HG02852 (cell line): ENCODE data around the gene FAM89B.

ENCODE experiments used
- ATAC-seq: cut with Tn5 transposase; IDR thresholded peaks from one replicate; pipeline ENCODE4 v1.9.1; 2021; ENCODE audit warnings: mild to moderate bottlenecking, moderate library complexity; ENCODE audit not compliant: unreplicated experiment

The FAM89B gene

DNA sequence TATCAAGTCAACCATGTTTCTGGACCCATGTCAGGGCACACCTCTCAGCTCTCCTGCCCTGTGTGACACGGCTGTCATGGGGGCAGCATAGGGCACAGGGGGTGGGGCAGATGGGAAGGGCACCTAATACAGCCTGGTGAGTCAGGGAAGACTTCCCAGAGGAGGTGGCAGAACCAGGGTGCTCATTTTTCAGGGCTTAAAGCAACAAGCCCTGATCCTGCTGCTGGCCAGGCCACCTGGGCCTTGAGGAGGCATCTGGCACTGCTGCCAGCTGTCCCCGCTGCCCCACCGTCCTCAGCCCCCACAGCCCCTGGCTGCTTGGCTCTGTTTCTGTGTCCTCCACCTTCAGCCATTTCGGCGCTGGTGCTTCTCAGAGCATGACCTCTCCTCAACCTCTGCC lies 37.3 kb downstream of the FAM89B start:
- no peak for ATAC-seq

DNA sequence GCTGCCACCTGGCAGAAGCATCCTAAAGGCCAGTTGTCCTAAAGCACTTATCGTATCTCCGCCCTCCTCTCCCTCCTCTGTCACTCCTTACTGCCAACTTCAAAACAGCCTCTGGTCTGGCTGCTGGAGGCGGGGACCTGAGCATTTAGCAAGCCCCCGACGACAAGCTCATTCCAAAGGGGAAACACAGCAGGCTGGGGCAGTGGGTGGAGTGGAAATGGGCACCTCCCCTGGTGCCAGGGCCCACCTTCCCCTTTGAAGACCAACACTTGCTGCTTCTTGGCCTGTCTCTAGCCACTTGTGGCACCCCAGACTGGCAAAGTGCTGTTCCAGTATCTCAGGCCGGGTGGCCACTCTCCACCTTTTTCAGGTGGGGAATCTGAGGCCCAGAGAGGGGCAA lies 38.1 kb downstream of the FAM89B start:
- ATAC-seq = no peak

DNA sequence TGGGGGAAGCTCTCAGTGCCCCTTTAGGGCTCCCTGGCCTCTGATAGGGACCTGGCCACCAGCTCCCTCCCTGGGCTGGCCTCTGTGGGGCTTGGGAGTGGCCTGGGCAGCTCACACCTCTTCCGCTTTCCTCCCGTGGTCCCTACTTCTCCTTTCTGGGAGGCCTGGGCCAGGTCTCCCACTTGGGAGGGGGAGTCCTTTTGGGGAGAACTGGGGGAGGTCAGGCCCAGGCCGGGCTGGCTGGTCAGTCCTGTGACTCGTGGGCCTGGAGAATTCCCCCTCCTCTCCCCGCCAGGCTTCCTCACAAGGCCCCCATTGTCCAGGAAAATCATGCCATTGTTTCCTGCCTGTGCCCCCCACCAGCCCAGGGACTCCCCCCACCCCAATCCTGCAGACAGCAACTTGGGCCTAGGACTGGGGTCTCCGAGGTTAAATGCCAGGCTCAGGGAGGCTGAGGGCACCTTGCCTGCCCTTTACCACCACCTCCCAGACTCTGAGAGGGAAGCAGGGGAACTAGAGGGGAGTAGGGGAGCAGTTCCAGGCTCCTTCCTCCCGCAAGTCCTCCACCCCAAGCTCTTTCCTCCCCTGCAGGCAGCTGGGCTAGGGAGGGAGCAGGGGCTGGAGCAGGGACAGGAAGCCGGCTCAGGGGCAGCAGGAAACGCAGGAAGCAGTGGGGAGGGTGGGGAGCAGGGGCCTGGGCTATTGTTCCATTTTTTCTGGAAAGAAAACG lies 38.9 kb downstream of the FAM89B start:
- no peak for ATAC-seq

DNA sequence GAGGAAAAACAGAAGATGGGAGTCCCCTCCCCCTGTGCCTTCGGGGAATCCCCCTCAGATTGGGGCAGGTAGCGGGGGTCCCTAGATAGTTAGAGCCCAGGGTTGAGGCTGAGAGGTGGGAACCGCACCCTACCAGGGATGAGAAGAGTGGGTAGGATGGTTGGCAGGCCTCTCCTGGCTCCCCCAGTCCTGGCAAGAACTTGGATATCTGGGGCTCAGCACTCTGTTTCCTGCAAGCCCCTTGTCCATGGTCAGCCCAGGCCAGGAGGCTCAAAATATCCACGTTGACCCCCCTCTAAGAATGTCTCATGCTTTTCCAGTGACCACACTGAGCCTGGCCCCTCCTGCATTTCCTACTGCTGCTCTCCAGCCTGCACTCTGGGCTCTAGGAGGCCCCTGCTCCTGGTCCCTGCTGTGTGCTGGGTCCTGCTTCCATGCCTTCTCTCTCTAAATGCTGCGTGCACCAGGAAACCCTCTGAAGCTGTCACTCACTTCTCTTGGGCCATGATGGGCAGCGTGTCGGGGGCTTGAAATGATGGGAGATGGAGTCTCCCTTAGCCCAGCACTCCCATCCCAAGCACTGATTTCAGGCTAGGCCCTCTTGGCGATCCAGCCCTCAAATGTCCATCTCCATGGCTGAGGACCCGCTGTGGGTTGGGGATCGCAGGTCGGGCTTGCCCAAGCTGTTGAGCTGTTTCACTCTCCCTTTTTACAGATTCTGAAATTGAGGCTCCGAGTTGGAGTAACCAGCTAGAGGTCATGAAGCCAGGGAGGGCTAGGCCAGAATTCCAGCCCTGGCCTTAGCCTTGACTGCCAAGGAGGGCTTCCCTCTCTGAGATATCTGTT lies 39.6 kb downstream of the FAM89B start:
- no peak for ATAC-seq

DNA sequence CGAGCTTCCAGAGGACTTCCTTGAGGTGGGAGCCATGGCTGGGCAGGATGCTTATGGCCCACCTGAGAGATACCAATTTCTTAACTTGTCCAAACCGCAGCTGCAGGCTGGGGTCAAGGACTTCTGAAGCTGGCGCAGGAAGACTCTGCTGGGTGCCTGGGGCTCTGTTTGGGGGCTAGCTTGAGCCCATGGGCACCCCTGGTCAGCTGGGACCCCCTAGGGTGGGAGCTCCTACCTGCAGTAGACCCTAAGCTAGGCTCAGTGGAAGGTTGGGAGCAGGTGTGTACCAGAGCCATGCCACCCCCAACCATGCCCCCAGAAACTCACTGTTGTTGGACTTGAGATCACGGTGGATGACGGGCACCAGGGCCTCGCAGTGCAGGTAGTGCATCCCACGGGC lies 40.4 kb downstream of the FAM89B start:
- ATAC-seq = no peak

DNA sequence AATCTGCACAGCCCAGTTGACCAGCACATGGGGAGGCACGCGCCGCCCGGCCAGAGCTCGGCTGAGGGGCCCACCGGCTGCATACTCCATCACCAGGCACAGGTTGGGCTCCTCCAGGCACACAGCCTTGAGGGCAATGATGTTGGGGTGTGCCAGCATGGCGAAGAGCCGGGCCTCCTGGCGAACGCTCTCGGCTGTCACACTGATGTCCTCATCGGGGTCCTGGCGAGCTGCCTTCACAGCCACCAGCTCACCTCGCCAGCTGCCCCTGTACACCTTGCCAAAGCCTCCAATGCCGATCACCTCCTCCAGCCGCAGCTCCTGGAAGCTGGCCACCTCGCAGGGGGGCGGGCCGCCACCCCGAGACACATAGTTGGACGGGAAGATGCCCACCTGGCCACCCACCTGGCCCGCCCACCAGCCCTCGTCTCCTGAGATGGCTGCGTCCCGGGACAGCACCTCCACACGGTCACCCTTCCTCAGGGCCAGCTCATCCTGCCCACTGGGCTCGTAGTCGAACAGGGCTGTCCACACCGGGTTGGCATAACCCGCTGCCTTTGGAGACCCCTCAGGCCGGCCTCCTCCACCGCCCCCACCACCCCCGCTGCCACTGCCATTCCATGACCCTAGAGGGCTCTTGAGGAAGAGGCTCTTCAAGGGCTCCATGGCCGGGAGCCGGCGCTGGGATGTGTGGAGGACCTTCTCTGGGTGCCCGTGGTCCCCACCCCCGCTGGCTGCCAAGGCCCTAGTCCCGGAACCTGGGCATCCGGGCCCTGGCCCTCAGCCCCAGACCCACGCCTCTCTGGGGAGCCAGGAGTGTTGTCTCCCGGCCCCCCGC lies 41.0 kb downstream of the FAM89B start:
- ATAC-seq = no peak

DNA sequence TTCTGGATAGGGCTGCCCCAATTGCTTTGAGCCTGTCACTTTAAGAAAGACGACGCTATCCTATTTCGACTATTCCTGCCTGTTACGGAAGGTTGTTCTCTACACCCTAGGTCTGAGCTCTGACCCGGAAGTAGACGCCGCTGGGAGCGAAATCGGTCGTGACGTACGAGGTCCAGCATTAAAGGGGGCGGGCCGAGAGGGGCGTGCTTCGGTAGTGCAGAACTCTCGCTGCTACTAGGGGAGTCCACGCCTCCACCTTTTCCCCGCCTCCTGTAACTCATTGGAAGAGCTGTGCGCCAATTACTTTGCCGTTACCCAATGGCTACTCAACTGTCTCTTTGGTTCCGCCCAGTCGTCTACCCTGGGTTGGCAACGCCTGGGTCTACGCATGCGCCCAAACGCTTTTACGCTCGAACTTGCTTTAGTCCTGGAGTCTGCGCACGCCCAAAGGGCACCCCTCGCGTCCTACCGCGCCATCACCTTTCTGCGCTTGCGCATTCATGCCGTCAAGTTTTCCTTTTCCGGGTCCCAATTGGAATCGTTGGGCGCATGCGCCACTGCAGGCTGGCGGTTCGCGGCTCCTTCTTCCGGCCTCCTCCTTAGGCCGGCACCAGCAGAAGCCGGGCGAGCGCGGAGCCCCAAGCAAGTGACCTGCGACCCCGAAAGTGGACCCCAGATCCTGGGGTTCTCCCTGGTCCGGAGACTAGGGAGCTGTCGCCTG lies 43.1 kb downstream of the FAM89B start, which contains the start of gene PCNX3:
Gene PCNX3, plus strand, starts transcription at position 548 of the 721 bp plus-strand sequence. CDS start 536 bp downstream, outside the sequence.
- ATAC-seq = peak; percentile 81

DNA sequence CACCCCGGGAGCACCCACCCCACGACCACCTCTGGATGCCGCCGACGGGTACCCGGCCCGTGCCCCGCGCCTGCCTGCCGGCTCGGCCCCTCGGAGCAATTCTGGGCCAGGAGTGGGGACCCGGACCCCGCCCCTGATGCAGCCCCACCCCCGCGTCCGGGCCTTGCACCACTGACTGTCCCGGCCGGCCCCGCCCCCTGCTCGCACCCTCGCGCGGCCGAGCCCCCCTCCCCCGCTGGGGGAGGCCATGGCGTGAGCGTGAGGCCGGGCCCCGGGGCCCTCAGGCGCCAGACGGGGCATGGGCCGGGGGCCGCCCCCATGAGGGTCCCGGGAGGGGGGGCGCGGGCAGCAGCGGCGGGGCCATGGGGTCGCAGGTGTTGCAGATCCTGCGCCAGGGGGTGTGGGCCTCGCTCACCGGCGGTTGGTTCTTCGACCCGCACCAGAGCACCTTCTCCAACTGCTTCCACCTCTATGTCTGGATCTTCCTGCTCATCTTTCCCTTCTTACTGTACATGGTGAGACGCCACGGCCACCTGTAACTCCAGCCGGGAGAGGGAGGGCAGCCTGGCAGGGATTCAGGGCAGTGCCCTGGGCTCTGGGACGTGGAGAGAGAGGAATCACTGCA lies 43.7 kb downstream of the FAM89B start:
- ATAC-seq = peak; percentile 0

DNA sequence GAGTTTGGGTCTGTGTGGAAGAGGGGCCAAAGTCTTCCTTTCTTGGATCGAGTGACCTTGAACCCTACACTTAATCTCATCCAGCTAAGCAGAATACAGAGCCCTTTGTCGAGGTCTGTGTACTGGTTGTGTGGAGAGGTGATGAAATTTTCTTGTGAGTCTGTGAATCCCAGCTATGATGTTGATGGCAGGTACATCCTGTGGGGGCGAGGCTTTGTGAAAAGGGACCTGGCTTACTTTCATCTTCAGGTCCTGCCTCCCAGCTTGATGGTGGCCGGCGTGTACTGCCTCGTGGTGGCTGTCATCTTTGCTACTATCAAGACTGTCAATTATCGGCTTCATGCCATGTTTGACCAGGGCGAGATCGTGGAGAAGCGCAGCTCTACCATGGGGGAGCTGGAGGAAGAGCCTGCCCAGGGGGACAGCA lies 44.2 kb downstream of the FAM89B start:
- no peak for ATAC-seq

DNA sequence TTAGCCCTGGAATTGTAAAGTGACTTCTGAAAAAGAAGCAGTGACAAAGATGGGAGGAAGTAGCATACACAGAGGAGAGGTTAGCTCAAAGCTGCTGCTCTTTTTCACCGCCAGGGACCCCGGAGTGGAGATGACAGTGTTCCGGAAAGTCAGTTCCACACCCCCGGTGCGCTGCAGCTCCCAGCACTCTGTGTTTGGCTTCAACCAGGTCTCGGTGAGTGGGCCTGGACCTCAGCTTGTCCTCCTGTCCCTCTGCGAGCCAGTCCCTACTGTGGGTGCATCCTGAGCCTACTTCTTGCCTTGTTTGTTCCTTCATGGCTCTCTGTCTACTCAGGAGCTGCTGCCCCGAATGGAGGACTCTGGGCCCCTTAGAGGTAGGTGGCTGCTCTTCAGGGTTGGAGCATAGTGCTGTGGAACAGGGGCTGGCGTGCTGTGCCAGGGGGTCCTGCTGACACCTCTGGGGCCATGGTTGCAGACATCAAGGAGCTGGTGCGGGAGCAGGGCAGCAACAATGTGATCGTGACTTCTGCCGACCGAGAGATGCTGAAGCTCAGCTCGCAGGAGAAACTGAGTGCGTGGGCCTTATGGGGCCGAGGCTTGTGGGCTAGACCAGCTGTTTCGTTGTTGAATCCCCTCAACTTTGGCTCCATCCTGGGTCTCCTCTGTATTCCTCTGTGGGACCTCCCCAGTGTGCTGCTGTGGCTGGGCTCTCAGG lies 45.0 kb downstream of the FAM89B start:
- ATAC-seq = no peak

DNA sequence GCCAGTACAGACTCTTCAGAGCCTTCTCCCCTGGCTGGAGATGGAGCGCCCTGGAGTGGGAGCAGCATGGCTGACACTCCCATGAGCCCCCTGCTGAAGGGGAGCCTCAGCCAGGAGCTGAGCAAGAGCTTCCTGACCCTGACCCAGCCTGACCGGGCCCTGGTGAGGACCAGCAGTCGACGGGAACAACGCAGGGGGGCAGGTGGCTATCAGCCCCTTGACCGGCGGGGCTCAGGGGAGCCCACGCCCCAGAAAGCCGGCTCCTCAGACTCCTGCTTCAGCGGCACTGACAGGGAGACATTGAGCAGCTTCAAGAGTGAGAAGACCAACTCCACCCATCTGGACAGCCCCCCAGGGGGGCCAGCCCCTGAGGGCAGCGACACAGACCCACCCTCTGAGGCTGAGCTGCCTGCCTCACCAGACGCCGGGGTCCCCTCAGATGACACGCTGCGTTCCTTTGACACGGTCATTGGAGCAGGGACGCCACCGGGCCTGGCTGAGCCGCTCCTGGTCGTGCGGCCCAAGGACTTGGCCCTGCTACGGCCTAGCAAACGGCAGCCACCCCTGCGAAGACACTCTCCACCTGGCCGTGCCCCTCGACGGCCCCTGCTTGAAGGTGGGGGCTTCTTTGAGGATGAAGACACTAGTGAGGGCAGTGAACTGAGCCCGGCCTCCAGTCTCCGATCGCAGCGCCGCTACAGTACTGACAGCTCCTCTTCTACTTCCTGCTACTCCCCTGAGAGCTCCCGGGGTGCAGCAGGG lies 45.8 kb downstream of the FAM89B start:
- no peak for ATAC-seq

DNA sequence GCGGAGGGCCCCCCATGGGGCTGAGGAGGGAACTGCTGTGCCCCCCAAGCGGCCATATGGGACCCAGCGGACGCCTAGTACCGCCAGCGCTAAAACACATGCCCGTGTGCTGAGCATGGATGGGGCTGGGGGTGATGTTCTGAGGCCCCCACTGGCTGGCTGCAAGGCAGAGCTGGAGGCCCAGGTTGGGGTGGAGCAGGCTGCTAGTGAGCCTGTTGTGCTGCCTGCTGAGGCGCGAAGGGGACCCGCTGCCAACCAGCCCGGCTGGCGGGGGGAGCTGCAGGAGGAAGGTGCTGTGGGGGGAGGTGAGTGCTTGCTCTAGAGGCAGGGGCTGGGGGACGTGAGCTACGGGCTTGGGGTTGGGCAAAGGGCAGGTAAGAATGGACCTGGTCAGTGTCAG lies 46.4 kb downstream of the FAM89B start:
- no peak for ATAC-seq

DNA sequence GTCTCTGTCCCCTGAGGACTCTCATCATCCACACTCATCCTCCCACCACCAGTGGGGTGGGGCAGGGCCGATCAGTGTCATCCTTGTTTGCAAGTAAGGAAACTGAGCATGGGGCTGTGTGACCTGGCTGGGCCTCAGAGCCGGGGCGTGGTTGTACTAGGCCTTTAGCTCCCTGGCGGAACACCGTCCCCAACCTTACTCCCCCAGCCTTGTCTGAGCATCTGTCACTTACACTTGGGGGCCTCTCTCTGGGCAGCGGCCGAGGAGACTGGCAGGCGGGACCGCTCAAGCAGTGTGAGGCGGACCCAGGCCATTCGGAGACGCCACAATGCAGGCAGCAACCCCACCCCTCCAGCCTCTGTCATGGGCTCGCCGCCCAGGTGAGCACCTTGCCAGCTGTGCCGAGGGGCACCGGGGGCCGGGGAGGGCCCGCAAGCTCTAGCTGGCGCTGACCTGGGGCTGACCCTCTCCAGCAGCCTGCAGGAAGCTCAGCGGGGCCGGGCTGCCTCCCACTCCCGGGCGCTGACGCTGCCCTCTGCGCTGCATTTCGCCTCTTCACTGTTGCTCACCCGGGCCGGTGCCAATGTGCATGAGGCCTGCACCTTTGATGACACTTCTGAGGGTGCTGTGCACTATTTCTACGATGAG lies 47.1 kb downstream of the FAM89B start:
- ATAC-seq = no peak

DNA sequence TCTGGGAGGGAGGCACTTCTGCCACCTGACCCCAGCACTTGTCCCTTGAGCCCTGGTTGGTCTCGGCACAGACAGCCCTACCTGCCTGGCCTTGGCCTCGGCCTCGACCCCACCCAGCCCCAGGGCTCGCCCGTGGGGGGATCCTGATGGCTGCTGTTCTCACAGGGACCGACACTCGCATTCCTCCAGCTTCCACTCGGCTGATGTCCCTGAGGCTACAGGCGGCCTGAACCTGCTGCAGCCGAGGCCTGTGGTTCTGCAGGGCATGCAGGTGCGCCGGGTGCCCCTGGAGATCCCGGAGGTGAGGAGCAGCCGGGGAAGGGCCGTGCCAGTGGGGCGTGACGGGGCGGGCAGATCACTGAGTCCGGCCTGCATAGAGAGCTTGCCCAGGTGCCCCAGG lies 48.3 kb downstream of the FAM89B start:
- no peak for ATAC-seq

DNA sequence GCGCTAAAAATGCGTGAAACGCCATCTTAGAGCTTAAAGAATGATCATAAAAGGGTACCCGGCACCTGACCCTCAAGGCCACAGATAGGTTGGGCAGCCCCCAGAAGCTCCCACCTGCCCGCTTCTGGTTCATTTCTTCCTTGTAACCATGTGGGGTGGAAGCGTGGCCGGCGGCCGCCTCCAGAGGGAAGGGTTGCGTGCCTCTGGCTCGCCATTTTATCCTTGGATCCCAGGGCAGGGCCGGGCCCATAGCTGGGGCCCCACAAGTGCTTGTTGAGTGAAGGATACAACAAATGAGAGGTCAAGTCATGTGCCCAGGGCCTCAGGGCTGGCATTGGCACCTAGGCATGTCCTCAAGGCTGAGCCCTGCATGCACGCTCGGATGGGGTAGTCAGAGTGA lies 49.1 kb downstream of the FAM89B start:
- no peak for ATAC-seq

DNA sequence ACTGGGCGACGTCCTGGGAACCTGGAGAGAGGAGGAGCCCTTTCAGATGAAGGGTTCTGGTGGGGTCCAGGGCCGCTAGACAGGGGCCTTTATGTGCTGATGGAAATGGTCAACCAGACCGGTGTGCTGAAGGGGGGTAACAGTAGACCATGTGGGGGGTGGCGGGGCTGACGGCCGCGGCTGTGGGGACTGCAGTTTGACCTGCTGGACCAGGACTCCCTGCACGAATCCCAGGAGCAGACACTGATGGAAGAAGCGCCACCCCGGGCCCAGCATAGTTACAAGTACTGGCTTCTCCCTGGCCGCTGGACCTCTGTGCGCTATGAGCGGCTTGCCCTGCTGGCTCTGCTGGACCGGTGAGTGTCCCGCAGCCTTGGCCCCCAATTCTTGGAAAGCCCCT lies 49.7 kb downstream of the FAM89B start:
- no peak for ATAC-seq

DNA sequence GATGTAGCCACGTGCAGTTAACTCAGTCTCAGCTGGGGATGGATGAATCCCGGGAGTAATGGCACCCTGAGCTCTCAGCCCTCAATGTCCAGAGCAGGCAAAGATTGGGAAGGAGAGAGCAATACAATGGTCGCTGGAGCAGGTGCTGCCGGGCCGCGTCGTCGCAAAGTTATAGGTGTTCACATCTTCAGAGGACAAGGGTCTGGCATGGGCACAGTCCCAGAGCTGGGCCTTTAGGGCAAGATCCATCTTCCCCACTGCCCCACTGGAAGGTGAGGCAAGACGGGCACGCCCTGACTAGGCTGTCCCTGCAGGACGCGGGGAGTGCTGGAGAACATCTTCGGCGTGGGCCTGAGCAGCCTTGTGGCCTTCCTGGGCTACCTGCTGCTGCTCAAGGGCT lies 50.8 kb downstream of the FAM89B start:
- ATAC-seq = no peak
